Measurements from ENCODE around the gene DNASE1L1. TPM values are rescaled to one million over a fixed set of nuclear protein-coding genes. Genes with fewer than 3 reads are reported as not detected.
A peak's percentile ranks its signal among the peaks of the same experiment; 100 is the strongest.

The DNASE1L1 gene
- total RNA-seq, 1 donor from 2014 or later: 15.3 TPM

- CTCF ChIA-PET: no interaction called here
- H3K27ac Mint-ChIP-seq: no peak overlapping the region
- intact Hi-C loops (cut with micrococcal nuclease): loop anchor here (1.0 to 10.0 kb wide), 8 partner anchors 7 to 647 kb away; partner anchors contain the start of genes ABCD1, ATP6AP1, BCAP31 and EMD
Observed at GRCh38 chrX:154371789-154372300, 37.2 kb downstream of the DNASE1L1 start.

GRCh38 chrX:154371017-154371788 lies 37.9 kb downstream of the DNASE1L1 start:
- CTCF ChIA-PET: no interaction called here
- no peak for TF ChIP-seq CTCF (IDR thresholded peaks at IDR 0.05)

More at GRCh38 chrX:154371789-154372300, 37.2 kb downstream of the DNASE1L1 start:
- POLR2A ChIA-PET: interaction anchor here (2.1 kb wide), 1 partner anchor 25 kb away, joined by 6 read pairs; no protein-coding TSS in a partner anchor
- H3K36me3 Mint-ChIP-seq (ENCODE audit: low read depth): peaks cover 9% of the 10 kb centered on the region
- DNase-seq: no peak
- TF ChIP-seq CTCF (IDR thresholded peaks at IDR 0.05): no peak
- H3K4me3 Mint-ChIP-seq: peak overlapping the region; percentile 66
- H3K9me3 Mint-ChIP-seq: no peaks in the 10 kb centered on the region
- ATAC-seq (ENCODE audit: low read depth): no peak
- no peaks in the 10 kb centered on the region for H3K27me3 Mint-ChIP-seq
- H3K4me1 Mint-ChIP-seq: peaks cover 34% of the 10 kb centered on the region

GRCh38 chrX:154370300-154371016 lies 38.6 kb downstream of the DNASE1L1 start:
- H3K27ac Mint-ChIP-seq: peak overlapping the region; percentile 88
- ChIA-PET POLR2A (interaction anchor here (0.8 to 5.2 kb wide), 19 partner anchors 9 to 444 kb away, joined by 3 to 65 read pairs (median 5); partner anchors contain the start of genes EMD, IKBKG, RPL10 and SLC10A3), CTCF (no interaction called here)
- peaks cover 34% of the 10 kb centered on the region for H3K4me1 Mint-ChIP-seq
- intact Hi-C loops (cut with micrococcal nuclease): loop anchor here (1.0 to 10.0 kb wide), 8 partner anchors 9 to 646 kb away; partner anchors contain the start of genes ABCD1, ATP6AP1, BCAP31 and EMD
- H3K36me3 Mint-ChIP-seq (ENCODE audit: low read depth): peaks cover 13% of the 10 kb centered on the region
- H3K27me3 Mint-ChIP-seq: no peaks in the 10 kb centered on the region
- no peaks in the 10 kb centered on the region for H3K9me3 Mint-ChIP-seq
- ATAC-seq (ENCODE audit: low read depth) (no peak), DNase-seq (peak; percentile 27)
- H3K4me3 Mint-ChIP-seq: peak overlapping the region; percentile 88
- no peak for TF ChIP-seq CTCF (IDR thresholded peaks at IDR 0.05)

More at GRCh38 chrX:154371017-154371788, 37.9 kb downstream of the DNASE1L1 start:
- peaks cover 34% of the 10 kb centered on the region for H3K4me1 Mint-ChIP-seq
- intact Hi-C loops (cut with micrococcal nuclease): loop anchor here (1.0 to 10.0 kb wide), 8 partner anchors 8 to 646 kb away; partner anchors contain the start of genes ABCD1, ATP6AP1, BCAP31 and EMD
- no peaks in the 10 kb centered on the region for H3K9me3 Mint-ChIP-seq
- peak; percentile 64 for ATAC-seq (ENCODE audit: low read depth)
- peak; percentile 76 for DNase-seq
- H3K36me3 Mint-ChIP-seq (ENCODE audit: low read depth): peaks cover 11% of the 10 kb centered on the region
- H3K27ac Mint-ChIP-seq: peak overlapping the region; percentile 69
- POLR2A ChIA-PET: interaction anchor here (0.5 to 5.2 kb wide), 23 partner anchors 8 to 444 kb away, joined by 3 to 65 read pairs (median 4); partner anchors contain the start of genes EMD, IKBKG, RPL10 and SLC10A3
- no peaks in the 10 kb centered on the region for H3K27me3 Mint-ChIP-seq
- H3K4me3 Mint-ChIP-seq: peak overlapping the region; percentile 84

- peaks cover 19% of the 10 kb centered on the region for H3K36me3 Mint-ChIP-seq (ENCODE audit: low read depth)
- TF ChIP-seq CTCF (IDR thresholded peaks at IDR 0.05): no peak
- peak; percentile 3 for ATAC-seq (ENCODE audit: low read depth)
- peak; percentile 38 for DNase-seq
- peak overlapping the region; percentile 88 for H3K27ac Mint-ChIP-seq
- H3K4me1 Mint-ChIP-seq: peaks cover 30% of the 10 kb centered on the region
- intact Hi-C loops (cut with micrococcal nuclease): loop anchor here (1.0 to 10.0 kb wide), 6 partner anchors 42 to 645 kb away; partner anchors contain the start of genes ABCD1, ATP6AP1, BCAP31 and FAM3A
- CTCF ChIA-PET: no interaction called here
- peak overlapping the region; percentile 88 for H3K4me3 Mint-ChIP-seq
- H3K9me3 Mint-ChIP-seq: no peaks in the 10 kb centered on the region
- no peaks in the 10 kb centered on the region for H3K27me3 Mint-ChIP-seq
- POLR2A ChIA-PET: interaction anchor here (0.7 to 5.2 kb wide), 9 partner anchors 9 to 444 kb away, joined by 3 to 65 read pairs (median 4); partner anchors contain the start of genes EMD and RPL10
Observed at GRCh38 chrX:154369449-154370299, 39.4 kb downstream of the DNASE1L1 start.

Data from activated B cell treated with CpG ODN at 0.5 μM for 24 hours (primary cell).